Activated T-helper 9 cell treated with anti-CD3 and anti-CD28 coated beads, Interleukin-2, amount 50 U/mL, for 16 hours (primary cell): ENCODE data around the gene RAB22A.
"Not testable (repeated sequence)": the region's sequence is repeated elsewhere in the genome, so short reads cannot be mapped to it uniquely, and the experiment has no call there.

Experiments
- DNase-seq: peaks from one replicate; pipeline ENCODE4 v3.0.0-alpha.2; 2020; ENCODE audit warnings: low read depth

Gene RAB22A

GRCh38 chr20:58389324-58389967 is 79.9 kb downstream of the RAB22A start:
- no peak for DNase-seq

GRCh38 chr20:58389968-58390658 is 80.6 kb downstream of the RAB22A start:
- DNase-seq: no peak

GRCh38 chr20:58390659-58391035 is 81.1 kb downstream of the RAB22A start:
- no peak for DNase-seq

- DNase-seq: no peak
These were observed 82.8 kb downstream of the RAB22A start for GRCh38 chr20:58392286-58392685.

- DNase-seq: no peak
These were observed 83.8 kb downstream of the RAB22A start for GRCh38 chr20:58393299-58393698.

- no peak for DNase-seq
These were observed 85.3 kb downstream of the RAB22A start for GRCh38 chr20:58394801-58395200.

GRCh38 chr20:58395604-58396003 is 86.1 kb downstream of the RAB22A start:
- no peak for DNase-seq

GRCh38 chr20:58397429-58397828 is 87.9 kb downstream of the RAB22A start:
- DNase-seq: no peak

GRCh38 chr20:58398254-58398653 is 88.7 kb downstream of the RAB22A start:
- DNase-seq: no peak

- DNase-seq: no peak
These were observed 90.4 kb downstream of the RAB22A start for GRCh38 chr20:58399926-58400325.

GRCh38 chr20:58401162-58401561 is 91.6 kb downstream of the RAB22A start:
- no peak for DNase-seq

- DNase-seq: no peak
These were observed 92.8 kb downstream of the RAB22A start for GRCh38 chr20:58402305-58402704.

- DNase-seq: no peak
These were observed 93.3 kb downstream of the RAB22A start for GRCh38 chr20:58402827-58403226.

GRCh38 chr20:58403272-58403671 is 93.8 kb downstream of the RAB22A start:
- no peak for DNase-seq

- DNase-seq: no peak
These were observed 96.2 kb downstream of the RAB22A start for GRCh38 chr20:58405504-58406291.

GRCh38 chr20:58406422-58407001 is 97.0 kb downstream of the RAB22A start:
- no peak for DNase-seq

- no peak for DNase-seq
These were observed 97.8 kb downstream of the RAB22A start for GRCh38 chr20:58407201-58407873.

- no peak for DNase-seq
These were observed 98.5 kb downstream of the RAB22A start for GRCh38 chr20:58407966-58408557.

GRCh38 chr20:58408603-58409246 is 99.2 kb downstream of the RAB22A start:
- no peak for DNase-seq

GRCh38 chr20:58414216-58414615 is 104.7 kb downstream of the RAB22A start:
- not testable (repeated sequence) for DNase-seq

GRCh38 chr20:58414786-58415185 is 105.3 kb downstream of the RAB22A start:
- DNase-seq: not testable (repeated sequence)
